Suppressor macrophage treated with lipopolysaccharide for 4 hours (primary cell): ENCODE results near the gene TUBG1.

Source experiments
- DNase-seq: peaks from one replicate; pipeline ENCODE4 v3.0.0-alpha.2; 2020

TUBG1 gene

DNA sequence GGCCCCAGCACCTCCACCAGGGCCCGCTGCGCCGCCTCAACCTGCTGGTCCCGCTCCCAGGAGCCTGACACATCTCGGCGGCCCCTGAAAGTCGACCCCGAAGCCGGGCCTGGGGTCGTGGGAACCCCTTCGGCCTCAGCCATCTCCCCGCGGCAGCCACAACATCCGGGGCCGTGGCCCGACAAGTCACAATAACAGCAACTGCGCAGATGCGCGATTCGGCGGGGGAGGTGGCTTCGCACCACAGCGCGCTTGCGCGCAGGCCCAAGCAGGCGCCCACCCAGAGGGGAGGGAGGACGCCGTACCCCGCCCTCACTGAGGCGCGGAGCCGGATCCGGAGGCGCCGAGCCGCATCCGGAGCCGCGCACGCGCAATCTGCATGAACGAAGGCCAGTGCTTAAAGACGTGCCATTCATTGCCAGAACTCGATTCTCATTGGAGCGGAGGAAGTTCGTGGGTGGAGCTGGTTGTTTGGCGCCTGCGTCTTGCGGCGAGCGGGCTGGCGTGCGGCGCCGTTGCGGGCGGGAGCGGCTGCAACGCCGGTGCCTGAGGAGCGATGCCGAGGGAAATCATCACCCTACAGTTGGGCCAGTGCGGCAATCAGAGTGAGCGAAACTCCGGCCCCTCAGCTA lies at the start of gene TUBG1, which contains the start of gene RETREG3:
TSS of gene TUBG1 (plus strand) at position 502 of the 632 bp plus-strand sequence. CDS start at position 557, 55 bp downstream.
TSS of gene RETREG3 (minus strand) at position 193 of the 632 bp plus-strand sequence. CDS start at position 143, 50 bp downstream.
- DNase-seq: peak; percentile 100

DNA sequence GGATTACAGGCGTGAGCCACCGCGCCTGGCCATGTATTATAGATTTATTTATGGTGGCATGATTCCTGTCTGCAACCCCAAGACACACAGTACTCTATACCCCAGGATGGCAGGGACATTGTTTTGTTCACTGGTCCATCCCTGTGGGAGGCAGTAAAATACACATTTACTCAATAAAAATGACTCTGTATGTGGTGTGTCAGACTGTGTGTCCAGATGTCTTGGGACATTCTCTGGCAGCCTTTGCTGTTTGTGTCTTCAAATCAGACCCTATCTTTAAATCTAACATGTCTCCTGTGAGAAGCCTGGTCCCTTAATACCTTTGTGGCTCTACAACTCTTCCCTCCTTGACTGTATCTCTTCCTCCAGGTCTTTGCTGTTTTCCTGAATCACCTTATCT lies 49.2 kb upstream of the TUBG1 start:
- no peak for DNase-seq

DNA sequence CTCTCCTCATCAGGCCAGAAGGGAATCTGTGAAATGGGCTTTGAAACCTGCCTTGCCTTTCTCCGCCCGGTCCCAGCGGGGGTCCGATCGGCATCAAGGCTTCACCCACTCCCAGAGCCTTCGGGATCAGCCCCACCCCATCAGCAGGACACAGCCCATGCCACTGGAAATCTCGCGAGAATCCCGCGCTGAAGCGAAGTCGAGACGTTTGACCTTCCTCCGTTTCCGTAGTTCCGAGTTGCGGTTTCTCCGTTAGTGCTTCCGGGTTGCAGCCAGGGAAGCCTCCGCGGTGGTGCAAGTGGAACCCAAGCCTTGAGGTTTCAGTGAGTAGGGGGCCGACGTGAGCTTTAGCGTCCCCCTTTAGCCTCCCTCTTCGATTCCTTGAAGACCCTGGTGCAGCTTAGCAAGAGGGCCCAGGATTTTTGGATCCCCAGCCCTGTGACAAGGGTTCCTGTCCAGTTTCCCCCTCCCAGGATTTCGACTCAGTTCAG lies 47.5 kb upstream of the TUBG1 start, which contains the start of gene COASY:
TSS of gene COASY (plus strand) at position 252 of the 491 bp plus-strand sequence. CDS start 475 bp downstream, outside the sequence.
- peak; percentile 99 for DNase-seq

GRCh38 chr17:42562388-42563142 lies 46.9 kb upstream of the TUBG1 start:
- DNase-seq: peak; percentile 78

DNA sequence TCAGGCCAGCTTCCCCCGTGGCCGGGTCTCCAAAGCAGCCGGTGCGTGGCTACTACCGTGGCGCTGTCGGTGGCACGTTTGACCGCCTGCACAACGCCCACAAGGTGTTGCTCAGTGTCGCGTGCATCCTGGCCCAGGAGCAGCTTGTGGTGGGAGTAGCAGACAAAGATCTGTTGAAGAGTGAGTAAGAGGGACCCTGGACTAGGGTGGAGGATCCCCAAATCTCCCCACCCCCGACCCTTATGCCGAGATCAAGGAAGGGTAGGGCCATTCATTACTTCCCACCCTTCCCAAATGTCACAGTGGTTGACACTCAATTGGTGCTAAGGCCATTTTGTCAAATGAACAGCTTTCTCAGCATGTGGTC lies 46.4 kb upstream of the TUBG1 start:
- no peak for DNase-seq

DNA sequence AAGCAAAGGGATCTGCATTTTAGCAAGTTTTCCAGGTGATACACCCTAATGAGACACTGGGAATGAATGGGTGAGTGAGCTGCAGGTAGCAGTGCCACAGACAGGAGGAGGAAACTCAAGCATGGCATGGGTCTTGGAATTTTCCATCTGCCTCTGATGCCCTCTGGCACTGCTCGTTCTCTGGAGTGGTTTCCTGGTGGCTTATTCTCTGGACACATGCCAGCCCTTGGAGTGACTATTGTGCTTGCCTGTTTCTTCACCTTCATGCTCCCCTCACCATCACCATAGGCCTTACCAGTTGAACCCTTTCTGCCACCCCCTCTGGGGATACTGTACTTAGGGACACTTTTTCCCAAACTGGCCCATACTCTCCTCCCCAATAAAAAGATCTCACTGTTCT lies 45.9 kb upstream of the TUBG1 start:
- no peak for DNase-seq

- DNase-seq: no peak
These were observed 45.5 kb upstream of the TUBG1 start for GRCh38 chr17:42563950-42564349.

DNA sequence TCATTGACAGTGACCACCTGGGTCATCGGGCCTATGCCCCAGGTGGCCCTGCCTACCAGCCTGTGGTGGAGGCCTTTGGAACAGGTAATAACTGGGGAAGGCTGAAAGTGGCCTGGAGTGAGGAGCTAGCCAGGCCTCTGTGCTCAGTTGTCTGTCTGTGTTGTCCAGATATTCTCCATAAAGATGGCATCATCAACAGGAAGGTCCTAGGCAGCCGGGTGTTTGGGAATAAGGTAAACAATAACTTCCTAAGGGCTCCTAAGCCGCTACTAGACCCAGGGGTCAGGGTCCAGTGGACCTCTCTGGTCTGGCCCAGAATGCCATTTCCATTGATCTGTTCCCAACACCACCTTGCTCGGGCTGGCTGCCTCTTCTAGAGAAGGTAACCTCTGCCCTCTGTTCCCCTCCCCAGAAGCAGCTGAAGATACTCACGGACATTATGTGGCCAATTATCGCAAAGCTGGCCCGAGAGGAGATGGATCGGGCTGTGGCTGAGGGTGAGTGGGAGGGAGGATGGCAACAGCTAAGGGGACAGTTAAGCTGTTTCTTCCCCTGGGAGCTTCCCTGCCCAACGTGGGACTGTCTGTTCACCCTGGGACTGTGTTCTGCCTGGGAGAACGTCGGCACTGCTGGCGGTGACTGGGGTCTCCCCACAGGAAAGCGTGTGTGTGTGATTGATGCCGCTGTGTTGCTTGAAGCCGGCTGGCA lies 44.5 kb upstream of the TUBG1 start:
- no peak for DNase-seq

DNA sequence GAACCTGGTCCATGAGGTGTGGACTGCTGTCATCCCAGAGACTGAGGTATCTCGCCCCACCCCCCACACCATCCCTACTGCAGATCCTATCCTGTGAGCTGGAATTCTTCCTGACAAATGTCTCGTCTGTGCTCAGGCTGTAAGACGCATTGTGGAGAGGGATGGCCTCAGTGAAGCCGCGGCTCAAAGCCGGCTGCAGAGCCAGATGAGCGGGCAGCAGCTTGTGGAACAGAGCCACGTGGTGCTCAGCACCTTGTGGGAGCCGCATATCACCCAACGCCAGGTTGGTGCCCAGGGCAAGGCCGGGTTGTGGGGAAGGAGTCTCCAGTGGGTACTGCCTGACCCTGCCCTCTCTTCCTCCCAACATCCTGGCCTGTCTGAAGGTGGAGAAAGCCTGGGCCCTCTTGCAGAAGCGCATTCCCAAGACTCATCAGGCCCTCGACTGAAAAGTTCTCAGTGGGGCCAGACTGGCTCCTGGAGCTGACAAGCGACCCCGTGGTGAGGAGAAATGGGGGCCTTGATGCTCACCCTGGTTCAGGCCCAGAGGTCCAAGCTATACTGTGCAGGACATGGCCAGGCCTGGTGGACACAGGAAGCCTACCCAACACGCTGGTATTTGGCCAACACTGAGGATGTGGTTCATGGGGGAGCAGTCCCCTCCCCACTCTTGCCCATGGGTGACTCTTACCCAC lies 43.8 kb upstream of the TUBG1 start:
- no peak for DNase-seq

DNA sequence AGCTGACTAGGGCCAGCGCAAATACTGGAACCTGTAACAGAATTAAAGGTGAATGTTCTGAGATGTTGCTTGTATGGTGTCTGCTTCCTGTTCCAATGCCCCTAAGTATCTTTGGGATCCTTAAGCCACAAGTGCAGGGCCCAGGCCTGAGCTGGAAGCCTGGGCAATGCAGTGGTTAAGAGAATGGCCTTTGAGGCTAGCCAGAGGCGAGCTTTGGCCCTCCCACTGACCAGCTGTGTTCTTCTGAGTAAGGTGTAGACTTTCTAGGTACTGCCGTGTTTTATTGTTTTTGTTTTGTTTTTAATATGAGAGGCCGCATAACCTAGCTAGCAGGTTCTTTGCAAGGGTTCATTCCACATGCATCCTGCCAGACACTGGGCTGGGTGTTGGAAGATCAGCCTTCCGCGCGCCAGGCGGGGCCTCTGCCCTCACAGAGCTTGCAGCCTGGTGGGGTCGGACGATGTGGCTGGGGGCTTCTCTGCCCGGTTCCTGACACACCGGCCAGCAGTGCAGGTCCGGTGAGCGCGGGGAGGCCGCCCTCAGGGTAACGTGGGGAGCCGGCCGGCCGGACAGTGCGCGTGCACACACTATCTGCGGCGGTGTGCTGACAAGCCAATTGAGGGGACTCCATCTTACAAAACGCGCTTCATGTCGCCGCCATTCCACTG lies 43.1 kb upstream of the TUBG1 start:
- DNase-seq: no peak

- DNase-seq: peak; percentile 98
These were observed 42.5 kb upstream of the TUBG1 start, which contains the start of gene MLX for GRCh38 chr17:42566883-42567573. Gene MLX (plus strand): TSS chr17:42567100. CDS start chr17:42567125, 25 bp downstream.

- DNase-seq: no peak
These were observed 41.0 kb upstream of the TUBG1 start for GRCh38 chr17:42568341-42569111.

- DNase-seq: no peak
These were observed 37.9 kb upstream of the TUBG1 start for GRCh38 chr17:42571435-42572225.

DNA sequence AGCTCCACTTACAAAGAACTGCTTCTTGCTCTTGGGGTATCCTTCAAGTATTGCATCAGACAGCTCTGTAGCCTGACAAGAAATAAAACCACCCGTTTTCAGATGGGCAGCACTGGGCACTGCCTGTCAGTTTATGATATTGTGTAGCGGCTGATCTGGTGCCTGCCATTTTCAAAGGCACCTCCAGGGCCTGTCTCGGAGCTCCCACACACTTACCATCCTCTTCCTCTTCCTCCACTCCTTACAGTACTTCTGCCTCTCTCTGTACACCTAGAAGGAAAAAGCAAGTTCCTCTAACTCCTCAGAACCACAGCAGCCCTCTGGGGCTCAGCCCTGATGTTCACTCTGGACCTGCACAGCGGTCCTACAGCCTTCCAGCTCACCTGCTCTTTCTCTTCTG lies 36.4 kb upstream of the TUBG1 start:
- no peak for DNase-seq

DNA sequence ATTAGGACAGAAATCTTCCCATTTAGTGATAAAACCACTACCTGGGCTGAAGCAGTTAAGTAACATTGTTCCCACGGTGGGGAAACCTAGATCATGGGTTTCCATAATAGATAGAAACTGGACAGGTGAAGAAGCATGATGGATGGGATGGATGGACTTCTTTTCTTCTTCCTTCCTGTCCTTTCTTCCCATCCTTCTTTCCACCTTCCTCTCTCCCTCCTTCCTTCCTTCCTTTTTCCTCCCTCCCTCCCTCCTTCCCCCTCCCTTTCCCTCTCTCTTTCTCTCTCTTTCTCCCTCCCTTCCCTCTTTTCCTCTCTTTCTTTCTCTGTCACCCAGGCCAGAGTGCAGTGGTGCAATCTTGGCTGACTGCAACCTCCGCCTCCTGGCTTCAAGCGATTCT lies 35.0 kb upstream of the TUBG1 start:
- no peak for DNase-seq

- DNase-seq: no peak
These were observed 32.3 kb upstream of the TUBG1 start for GRCh38 chr17:42577140-42577531.

DNA sequence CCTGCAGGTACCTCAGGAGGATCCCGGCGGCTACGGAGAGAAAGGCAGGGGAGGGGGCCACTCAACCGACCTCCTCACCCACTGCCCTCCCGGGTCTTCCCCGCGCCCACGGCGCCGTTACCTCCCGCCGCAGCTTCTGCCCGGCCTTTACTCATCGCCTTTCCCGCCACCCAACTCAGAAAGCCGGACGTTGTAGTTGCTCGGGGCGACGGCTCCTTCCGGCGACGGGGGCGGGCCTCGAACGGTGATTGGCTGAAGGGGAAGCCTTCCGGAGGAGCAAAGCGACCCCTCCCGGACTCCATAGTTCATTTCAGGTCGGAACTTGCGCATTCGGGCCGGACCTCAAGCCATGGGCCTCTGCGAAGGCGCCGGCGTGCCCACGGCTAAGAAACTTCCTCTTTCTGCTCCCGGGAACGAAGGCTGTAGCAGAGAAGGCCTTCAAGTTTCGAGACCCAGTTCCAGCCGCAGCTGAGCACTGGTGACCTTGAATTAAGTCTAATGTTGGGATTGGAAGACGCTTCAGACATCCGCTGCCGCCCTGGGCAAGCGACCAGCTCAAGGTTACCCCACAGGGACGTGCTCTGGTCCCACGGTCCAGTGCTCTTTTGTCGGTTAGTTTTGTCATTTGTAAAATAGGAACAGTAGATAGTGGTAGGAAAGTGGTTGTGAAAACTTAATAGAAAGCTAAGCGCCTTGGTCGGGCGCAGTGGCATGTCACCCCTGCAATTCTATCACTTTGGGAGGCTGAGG lies 31.8 kb upstream of the TUBG1 start, which contains the start of gene PSMC3IP:
TSS of gene PSMC3IP (minus strand) at position 198 of the 750 bp plus-strand sequence. CDS start at position 155, 43 bp downstream.
- DNase-seq: peak; percentile 99

DNA sequence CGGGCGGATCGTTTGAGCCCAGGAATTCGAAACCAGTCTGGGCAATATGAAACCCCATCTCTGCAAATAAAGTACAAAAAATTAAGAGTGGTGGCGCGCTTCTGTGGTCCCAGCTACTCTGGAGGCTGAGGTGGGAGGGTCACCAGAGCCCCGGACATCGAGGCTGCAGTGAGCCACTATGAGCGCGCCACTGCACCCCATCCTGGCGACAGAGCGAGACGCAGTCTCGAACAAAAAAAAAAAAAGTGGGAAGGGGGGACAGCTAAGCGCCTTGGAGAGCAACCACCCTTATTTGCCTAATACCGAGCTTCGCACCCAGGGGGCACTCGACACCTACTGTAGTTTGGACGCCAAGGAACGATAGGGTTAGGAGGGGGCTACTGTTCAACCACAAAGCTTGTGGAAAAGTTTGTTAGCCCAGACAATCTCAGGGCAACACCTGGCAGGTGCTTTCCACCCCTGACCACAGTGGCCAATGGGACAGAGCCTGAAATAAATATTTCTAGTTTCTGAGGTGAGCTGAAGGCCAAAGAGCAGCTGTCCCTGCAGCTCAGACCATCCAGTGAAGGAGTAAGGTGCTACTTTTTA lies 31.1 kb upstream of the TUBG1 start:
- DNase-seq: peak; percentile 77
